Hematopoietic multipotent progenitor cell (in vitro differentiated cells): ENCODE data around the gene SERPINA7. TPM values are rescaled to one million over a fixed set of nuclear protein-coding genes. Genes with fewer than 3 reads are reported as not detected.
"Not testable (repeated sequence)": the region's sequence is repeated elsewhere in the genome, so short reads cannot be mapped to it uniquely, and the experiment has no call there.

Source experiments
- DNase-seq, 3 donors: peaks; one replicate each; pipeline ENCODE4 v3.0.0-alpha.2; 2011 to 2015; ENCODE audit warnings: low read depth in 2 of 3, low spot score in 2 of 3
- total RNA-seq: library from RNA; depleted of rRNA; stranded (reverse); fragments of >200 nt; gene quantifications from one replicate; pipeline ENCODE4 v1.2.3, GENCODE V29; 2012

The SERPINA7 gene, protein sequence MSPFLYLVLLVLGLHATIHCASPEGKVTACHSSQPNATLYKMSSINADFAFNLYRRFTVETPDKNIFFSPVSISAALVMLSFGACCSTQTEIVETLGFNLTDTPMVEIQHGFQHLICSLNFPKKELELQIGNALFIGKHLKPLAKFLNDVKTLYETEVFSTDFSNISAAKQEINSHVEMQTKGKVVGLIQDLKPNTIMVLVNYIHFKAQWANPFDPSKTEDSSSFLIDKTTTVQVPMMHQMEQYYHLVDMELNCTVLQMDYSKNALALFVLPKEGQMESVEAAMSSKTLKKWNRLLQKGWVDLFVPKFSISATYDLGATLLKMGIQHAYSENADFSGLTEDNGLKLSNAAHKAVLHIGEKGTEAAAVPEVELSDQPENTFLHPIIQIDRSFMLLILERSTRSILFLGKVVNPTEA
- total RNA-seq: not detected

DNA sequence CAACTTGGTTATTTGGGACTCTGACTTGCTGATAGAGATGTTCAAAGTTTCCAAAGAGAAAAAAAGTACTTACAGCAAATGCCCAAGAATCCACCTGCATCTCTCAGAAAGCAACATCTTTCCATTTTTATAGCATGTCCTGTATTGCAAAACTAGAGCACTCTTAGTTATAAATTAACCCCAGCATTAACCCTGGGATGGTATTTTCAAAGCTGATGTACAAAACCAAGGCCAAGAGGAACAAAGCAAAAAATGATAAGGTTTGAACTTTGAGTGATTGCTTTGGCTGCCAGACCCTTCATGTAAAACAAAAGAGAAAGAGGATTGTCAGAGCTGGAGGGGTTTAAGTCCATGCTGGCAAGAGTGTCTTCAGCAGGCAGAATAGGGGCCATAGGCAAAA is at the start of gene SERPINA7:
TSS of gene SERPINA7 (minus strand) at position 103 of the 400 bp plus-strand sequence. CDS start 1,669 bp downstream, outside the sequence.
- no peak for DNase-seq

- DNase-seq: no peak
Measured at GRCh38 chrX:106069048-106069447, 30.5 kb upstream of the SERPINA7 start.

GRCh38 chrX:106050054-106050453 is 11.5 kb upstream of the SERPINA7 start:
- no peak for DNase-seq

GRCh38 chrX:106042296-106042695 is 3.8 kb upstream of the SERPINA7 start:
- no peak for DNase-seq

DNA sequence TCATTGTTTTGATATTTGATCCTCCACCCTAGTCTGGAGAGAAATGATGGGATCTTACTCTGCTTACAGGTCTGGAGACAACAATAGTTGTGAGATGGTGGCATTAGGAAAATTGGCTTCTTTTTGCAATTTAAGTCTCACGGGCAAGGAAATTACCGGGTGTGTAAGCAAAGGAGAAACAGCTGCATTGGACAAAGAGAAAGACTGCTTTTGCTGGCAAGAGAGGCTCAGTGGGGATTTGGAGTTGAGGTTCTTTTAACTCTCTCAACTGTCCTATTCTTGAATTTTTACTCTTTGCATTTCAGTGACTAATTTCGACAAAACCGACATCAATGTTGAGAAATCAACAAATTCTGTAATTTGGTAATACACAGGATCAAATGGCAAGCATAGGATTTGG is 2.3 kb upstream of the SERPINA7 start:
- no peak for DNase-seq

DNA sequence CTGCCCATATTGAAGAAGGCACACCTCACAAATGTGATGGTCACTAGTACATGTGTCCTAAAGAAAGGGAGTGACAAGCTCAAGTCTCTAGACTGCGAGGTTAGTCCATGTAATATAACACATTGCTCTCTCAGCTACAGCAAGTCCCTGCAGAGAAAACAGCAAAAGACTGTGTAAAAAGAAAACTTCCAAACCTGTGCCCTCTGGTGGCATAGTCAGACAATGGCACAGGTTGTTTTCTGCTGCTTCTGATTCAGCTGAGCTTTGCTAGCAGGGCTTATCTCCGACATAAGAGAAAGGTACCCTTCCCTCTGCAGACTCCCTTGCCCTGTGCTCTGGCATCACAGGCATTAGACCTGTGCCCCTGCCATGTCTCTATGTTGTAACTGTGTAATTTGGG is 1.4 kb upstream of the SERPINA7 start:
- DNase-seq: no peak

DNA sequence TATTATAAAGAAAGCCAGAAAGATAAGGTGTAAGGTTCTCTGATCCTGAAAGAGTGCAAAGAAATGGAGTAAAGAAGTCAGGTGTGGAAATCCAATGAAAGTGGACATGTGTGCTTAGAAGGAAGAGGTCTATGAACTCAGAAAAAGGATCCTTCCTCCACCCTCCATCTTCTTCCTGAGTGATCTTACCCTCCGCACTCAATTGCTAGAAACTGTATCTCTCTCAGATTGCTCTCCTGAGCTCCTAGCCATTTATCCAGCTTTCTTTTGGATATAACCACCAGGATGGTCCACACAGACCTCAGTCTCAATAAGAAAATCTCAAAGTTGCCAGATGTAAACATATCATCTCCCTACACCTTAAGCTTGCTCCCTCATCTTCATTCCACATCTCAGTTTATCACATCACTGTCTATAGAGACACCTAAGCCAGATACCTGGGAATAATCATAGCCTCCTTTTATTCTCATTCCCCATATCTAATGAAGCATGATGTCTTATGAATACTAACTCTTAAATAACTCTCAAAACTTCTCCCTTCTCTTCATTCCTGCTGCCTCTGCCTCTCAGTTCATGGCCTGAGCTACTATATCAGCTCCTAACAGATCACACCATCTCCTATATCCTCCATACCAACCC is 573 bp downstream of the SERPINA7 start:
- DNase-seq: no peak

DNA sequence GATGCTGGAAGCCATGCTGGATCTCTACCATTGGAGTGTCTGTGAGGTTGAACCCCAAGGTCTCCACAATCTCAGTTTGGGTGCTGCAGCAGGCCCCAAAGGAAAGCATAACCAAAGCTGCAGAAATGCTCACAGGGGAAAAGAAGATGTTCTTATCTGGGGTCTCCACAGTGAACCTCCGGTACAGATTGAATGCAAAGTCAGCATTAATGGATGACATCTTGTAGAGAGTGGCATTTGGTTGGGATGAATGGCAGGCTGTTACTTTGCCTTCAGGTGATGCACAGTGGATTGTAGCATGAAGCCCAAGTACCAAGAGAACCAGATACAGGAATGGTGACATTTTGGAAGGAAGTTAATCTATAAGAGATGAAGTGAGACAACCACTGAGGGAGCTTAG is 1.8 kb downstream of the SERPINA7 start:
- DNase-seq: no peak

- peak in 1 of 3 donors; percentile 2 for DNase-seq
Measured at GRCh38 chrX:106035064-106035463, 3.5 kb downstream of the SERPINA7 start.

- DNase-seq: no peak
Measured at GRCh38 chrX:106023947-106024346, 14.6 kb downstream of the SERPINA7 start.

DNA sequence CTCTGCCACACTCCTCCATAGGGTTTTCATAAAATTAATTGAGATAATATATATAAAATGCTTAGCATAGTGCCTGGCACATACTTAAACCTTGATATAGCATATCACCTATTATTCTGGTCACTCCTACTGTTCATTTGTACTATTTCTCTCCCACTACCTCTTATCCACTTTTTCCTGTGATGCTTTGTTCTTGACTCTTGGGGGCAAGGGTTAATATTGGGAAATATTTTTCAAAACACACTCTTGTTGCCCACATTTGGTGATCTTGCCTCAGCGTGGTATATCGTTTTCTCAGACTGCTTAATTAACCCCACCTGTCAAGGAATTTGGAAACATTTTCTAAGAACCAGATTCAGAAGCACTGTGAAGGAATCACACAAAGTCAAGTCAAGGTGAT is 16.3 kb downstream of the SERPINA7 start:
- no peak for DNase-seq

DNA sequence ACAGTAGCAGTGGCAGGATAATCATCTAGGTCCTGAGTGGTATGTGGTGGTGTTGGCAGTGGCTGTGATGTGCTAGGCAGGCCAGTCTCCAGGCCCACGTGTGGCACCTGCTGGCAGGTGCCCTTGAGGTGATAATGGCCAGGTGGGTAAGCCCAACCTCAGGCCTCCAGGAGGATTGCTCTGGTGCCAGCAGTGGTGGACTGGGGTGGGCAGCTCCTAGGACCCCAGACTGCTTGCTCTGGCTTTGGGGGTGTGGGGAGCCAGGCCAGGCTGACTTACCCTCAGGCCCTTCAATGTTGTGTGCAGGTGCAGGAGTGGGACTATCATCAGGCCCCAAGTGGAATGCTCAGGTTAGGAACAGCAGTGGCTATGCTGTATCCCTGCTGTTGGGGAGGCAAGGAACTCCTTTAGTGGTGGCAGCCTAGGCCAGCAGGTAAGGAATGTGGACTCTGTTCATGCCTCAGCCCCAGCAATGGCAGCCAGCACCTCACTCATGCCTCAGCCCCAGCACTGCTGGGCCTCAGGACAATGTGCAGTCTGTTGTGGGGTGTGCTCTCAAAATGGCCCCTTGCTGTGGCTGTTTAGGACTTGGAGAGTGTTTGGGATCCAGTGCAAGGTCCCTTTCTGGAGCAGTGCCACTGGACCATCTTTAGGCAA is 24.3 kb downstream of the SERPINA7 start:
- DNase-seq: no peak

DNA sequence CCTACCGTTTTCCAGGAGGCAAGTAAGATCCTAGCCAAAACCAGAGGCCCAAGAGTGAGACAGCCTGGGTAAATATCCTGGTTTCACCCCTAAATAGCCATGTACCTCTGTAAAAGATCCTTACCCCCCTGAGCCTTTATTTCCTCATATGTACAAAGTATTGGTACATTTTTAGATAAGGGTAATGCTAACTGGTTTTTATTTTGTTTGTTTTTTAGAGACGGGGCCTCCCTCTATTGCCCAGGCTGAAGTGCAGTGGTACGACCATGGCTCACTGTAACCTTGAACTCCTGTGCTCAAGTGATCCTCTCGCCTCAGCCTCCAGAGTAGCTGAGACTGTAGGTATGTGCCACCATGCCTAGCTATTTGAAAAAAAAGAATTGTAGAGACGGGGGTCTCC is 29.4 kb downstream of the SERPINA7 start:
- no peak for DNase-seq

GRCh38 chrX:106007815-106008214 is 30.7 kb downstream of the SERPINA7 start:
- DNase-seq: no peak

DNA sequence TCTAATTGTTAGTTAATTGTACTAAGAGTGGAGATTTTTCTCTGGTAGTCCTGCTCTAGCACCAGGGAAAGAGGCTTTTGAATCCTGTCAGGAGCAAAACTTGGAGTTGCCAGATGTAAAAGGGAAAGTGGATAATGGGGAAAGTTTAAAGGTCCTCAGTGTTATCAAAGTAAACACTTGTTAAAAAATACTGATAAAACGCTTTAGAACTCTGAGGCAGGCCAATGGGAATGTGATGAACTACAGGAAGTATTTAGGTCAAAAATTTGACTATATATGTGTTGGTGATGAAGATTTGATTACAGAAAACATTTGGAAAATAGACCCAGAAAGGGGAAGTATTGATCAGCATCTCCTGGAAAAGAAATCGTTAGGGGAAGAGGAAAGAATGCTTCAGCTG is 32.8 kb downstream of the SERPINA7 start:
- DNase-seq: no peak

GRCh38 chrX:106000609-106001008 is 37.9 kb downstream of the SERPINA7 start:
- not testable (repeated sequence) for DNase-seq

GRCh38 chrX:106000203-106000602 is 38.3 kb downstream of the SERPINA7 start:
- DNase-seq: no peak

GRCh38 chrX:105999294-105999693 is 39.2 kb downstream of the SERPINA7 start:
- no peak for DNase-seq

DNA sequence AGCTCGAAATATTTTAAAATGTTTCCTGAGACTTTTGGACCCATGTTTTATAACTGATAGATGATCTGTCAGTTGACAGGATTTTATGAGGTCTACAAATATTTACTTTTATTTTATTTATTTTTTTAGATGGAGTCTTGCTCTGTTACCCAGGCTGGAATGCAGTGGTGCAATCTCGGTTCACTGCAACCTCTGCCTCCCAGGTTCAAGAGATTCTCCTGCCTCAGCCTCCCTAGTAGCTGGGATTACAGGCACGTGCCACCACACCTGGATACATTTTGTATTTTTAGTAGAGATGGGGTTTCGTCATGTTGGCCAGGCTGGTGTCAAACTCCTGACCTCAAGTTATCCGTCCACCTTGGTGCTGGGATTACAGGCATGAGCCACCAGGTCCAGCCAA is 50.0 kb downstream of the SERPINA7 start:
- not testable (repeated sequence) for DNase-seq
